Pulmonary artery endothelial cell (primary cell): ENCODE measurements around the gene SPRYD7. TPM values are rescaled to one million over a fixed set of nuclear protein-coding genes. Genes with fewer than 3 reads are reported as not detected.
"Not testable (repeated sequence)": the region's sequence is repeated elsewhere in the genome, so short reads cannot be mapped to it uniquely, and the experiment has no call there.

ENCODE experiments used
- DNase-seq: peaks from one replicate; pipeline ENCODE4 v3.0.0-alpha.2; 2011; ENCODE audit warnings: low read depth, low spot score
- total RNA-seq: library from RNA; depleted of rRNA; stranded (reverse); fragments of >200 nt; gene quantifications from 2 replicates; pipeline ENCODE4 v1.2.3, GENCODE V29; 2014

SPRYD7 gene
- total RNA-seq, 1 donor from 2014 or later = 5.1 TPM

DNA sequence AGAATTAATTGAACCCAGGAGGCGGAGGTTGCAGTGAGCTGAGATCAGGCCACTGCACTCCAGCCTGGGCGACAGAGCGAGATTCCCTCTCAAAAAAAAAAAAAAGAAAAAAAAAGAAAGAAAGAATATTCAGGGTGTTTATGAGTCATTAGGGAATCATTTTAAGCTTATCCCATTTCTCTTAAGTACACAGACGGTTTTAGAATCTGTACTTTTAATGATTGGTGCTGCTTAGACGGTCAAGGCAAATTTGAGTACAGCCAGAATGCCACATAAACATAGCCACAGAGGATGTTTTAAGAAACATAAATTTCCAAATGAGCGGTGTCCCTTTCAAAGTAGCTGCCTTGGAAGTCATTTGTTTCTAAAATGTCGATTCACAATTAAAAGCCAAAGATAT is 2.6 kb downstream of the SPRYD7 start:
- DNase-seq = no peak

GRCh38 chr13:49932868-49933267 is 3.3 kb downstream of the SPRYD7 start:
- no peak for DNase-seq

DNA sequence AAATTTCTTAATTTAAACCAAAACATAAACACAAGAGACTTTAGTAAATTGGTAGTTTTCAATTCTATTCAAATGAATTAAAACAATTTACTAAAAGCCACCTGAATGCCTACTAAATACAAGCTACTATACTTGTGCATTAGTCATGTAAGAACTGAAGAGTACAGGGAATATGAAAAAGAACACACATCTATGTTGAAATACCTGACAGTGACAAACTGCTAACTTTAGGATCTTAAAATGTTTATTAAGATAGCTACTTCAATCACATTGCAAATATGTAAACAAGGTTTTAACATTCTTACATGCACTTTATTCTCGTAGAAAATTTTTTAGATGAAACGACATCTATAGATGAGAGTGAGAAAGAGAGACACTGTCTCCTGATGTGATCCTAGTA is 4.1 kb downstream of the SPRYD7 start:
- DNase-seq = no peak

DNA sequence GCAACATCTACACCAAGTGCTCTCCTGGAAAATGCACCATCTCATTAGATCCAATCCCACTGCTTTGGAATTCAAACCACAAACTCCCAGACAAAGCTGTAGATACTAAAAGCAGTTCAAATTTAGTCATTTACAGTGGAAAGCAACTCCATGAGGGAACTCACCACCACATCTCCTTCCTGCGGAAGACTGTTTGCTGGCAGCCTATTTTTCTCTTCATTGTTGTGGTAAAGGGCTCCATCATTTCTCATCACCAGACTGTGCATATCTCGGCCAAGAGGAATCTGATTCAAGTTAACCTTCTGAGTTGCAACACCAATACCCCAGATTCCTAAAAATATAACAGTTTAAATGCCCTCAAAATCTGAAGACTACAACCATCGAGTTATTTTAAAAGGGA is 8.4 kb downstream of the SPRYD7 start:
- DNase-seq = no peak

GRCh38 chr13:49925881-49926418 is 10.2 kb downstream of the SPRYD7 start:
- DNase-seq = no peak

- no peak for DNase-seq
These were observed 13.8 kb downstream of the SPRYD7 start for GRCh38 chr13:49922301-49922700.

GRCh38 chr13:49920969-49921368 is 15.2 kb downstream of the SPRYD7 start:
- not testable (repeated sequence) for DNase-seq

- not testable (repeated sequence) for DNase-seq
These were observed 18.0 kb downstream of the SPRYD7 start for GRCh38 chr13:49918106-49918505.

DNA sequence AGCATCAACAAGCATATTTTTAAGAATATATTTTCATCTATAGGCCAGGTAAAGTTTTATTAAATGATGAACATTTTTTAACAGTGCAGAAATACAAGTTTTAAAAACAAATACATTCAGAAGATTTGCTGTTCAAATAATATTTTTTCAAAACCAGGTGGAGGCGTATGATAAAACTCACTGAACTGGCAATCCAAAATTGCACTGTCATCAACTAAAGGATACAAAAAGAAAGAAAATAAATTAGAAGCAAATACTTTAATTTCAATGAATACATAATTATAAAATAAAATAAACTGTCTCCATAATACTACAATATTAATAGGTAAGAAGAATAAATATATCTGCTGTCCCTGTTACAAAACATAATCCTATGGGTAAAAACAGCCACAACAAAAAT is 21.2 kb downstream of the SPRYD7 start:
- DNase-seq = no peak

GRCh38 chr13:49908637-49909036 is 27.5 kb downstream of the SPRYD7 start:
- no peak for DNase-seq

GRCh38 chr13:49904729-49905456 is 31.2 kb downstream of the SPRYD7 start:
- no peak for DNase-seq

DNA sequence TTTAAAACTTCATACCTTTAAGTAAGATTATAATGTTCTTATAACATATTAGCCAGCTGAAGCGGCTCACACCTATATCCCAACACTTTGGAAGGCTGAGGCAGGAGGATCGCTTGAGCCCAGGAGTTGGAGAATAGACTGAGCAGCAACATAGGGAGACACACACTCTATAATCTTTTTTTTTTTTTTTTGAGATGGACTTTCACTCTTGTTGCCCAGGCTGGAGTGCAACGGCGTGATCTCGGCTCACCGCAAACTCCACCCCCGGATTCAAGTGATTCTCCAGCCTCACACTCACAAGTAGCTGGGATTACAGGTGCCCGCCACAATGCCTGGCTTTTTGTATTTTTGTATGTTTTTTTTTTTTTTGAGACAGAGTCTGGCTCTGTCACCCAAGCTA is 37.3 kb downstream of the SPRYD7 start:
- no peak for DNase-seq

DNA sequence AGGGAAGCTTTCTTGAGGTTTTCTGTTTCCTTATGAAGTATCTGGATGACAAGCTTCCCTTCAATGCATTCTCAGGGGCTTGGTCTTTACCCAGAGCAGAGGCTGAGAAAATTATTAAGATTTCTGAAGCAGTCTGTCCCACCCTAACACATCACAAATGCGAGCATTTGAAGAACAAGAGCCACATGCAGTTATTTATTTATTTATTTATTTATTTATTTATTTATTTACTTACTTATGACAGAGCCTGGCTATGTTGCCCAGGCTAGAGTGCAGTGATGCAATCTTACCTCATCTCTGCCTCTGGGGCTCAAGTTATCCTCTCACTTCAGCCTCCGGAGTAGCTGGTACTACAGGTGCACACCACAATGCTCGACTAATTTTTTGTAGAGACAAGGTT is 38.4 kb downstream of the SPRYD7 start:
- no peak for DNase-seq

DNA sequence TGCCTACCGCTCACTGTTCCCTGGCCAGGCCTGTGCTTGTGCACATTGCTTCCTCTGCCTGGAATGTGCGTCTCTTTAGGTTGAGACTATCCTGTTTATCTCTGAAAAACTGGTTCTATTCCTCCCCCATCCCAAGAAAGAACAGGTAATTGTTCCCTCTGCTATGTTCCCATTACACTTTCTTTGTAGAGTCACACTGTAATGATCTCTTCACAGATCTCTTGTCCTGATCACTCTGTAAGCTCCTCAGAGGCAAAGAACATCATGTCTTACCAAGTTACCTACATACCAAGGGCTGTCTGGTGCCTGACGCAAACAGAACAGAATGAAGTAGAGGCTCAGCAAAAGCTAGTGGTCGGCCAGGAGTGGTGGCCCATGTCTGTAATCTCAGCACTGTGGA is 40.3 kb downstream of the SPRYD7 start:
- no peak for DNase-seq

- no peak for DNase-seq
These were observed 42.5 kb downstream of the SPRYD7 start for GRCh38 chr13:49893591-49893990.

DNA sequence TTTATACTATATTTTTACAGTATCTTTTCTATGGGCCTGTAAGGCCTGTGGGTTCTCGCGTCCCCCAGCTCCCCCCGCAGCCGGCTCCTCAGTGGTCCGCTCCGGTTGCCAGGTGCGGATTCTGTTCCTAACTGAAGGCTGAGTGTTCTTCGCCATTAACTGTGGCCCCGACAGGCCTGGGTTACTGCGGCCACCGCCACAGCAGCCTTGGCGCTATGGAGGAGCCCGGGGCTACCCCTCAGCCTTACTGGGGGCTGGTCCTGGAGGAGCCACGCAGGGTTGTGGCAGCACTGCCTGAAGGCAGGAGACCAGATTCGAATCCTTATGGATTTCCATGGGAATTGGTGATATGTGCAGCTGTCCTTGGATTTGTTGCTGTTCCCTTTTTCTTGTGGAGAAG is 45.8 kb downstream of the SPRYD7 start:
- no peak for DNase-seq

DNA sequence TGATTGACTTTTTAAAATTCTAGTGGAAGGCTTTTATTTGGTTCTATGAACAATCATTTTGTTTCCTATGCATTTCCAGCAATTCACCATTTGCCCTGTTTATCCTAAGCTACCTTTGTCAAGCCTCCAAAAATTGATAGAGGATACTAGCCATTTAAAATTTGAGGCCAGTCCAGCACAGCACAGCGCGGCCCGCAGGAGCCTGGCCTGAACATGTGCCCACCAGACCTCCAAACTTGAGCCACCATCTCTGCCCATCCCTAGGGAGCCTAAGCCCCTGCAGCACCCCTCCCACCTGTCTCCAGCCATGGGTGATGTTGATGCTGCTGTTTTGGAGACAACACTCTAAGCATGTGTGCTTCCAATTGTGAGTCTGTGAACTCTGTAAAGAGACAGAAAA is 57.5 kb downstream of the SPRYD7 start:
- no peak for DNase-seq

GRCh38 chr13:49877629-49878218 is 58.4 kb downstream of the SPRYD7 start:
- DNase-seq = no peak

DNA sequence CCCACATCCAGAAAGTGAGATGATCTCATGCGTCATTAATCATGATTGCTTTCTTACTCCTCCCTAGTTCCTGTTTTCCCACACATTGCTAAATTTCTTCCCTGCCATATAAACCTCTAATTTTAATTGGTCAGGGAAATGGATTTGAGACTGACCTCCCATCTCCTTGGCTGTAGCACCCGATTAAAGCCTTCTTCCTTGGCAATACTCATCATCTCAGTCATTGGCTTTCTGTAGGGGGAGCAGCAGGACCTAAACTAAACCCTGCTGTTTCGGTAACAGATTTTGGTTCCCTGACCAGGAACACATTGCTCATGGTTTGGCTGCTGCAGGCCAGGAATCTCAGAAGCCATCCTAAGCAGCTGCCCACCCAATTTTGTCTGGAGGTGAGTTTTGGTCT is 61.7 kb downstream of the SPRYD7 start:
- no peak for DNase-seq

GRCh38 chr13:49869519-49869918 is 66.6 kb downstream of the SPRYD7 start:
- DNase-seq = no peak

GRCh38 chr13:49867834-49868233 is 68.3 kb downstream of the SPRYD7 start:
- DNase-seq = no peak

DNA sequence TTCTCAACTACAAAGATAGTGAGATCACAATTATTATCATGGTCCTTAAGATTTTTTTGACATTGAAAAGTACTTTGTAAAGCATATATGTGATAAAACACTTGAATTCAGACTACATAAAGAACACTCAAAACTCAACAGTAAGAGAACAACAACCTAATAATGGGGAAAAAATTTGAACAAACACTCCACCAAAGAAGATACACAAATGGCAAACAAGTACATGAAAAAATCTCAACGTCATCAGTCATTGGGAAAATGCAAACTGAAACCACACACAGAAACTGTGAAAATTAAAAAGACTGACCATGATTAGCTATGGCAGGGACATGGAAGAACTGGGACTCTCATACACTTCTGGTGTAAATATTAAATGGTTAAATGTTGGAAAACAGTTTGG is 70.9 kb downstream of the SPRYD7 start:
- DNase-seq = no peak

- no peak for DNase-seq
These were observed 71.6 kb downstream of the SPRYD7 start for GRCh38 chr13:49864509-49864908.
